GM18502 (cell line): ENCODE results near the gene MGME1.

Experiments
- ATAC-seq: cut with Tn5 transposase; IDR thresholded peaks from one replicate; pipeline ENCODE4 v1.9.1; 2021; ENCODE audit warnings: mild to moderate bottlenecking; ENCODE audit not compliant: unreplicated experiment, poor library complexity

MGME1 gene

GRCh38 chr20:17940224-17940971 lies 28.4 kb upstream of the MGME1 start:
- no peak for ATAC-seq

GRCh38 chr20:17941087-17941825 lies 27.6 kb upstream of the MGME1 start:
- no peak for ATAC-seq

- ATAC-seq, result no peak
Measured at GRCh38 chr20:17941826-17942196, 27.0 kb upstream of the MGME1 start.

- peak; percentile 77 for ATAC-seq
Measured at GRCh38 chr20:17943343-17943742, 25.5 kb upstream of the MGME1 start.

- no peak for ATAC-seq
Measured at GRCh38 chr20:17944854-17945474, 23.9 kb upstream of the MGME1 start.

DNA sequence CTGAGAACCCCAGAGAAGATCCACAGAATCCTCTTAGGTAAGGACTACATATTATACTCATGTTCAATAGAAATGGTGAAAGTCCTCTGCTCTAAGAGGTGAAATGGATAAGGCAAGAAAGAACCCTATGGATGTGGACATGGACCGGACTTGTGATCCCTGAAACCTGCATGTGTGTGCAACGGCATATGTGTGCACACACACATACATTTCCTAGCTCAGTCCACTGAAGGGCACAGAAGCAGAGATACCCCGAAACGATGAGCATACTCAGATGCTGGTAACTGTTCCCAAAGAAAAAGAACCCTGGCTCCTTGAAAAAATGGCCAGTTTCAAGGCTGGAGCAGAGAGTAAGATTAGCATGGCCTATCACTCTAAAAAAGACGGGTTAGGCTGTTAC lies 22.8 kb upstream of the MGME1 start:
- ATAC-seq, result no peak

GRCh38 chr20:17946572-17947473 lies 22.0 kb upstream of the MGME1 start:
- ATAC-seq, result no peak

GRCh38 chr20:17947474-17947815 lies 21.4 kb upstream of the MGME1 start:
- no peak for ATAC-seq

DNA sequence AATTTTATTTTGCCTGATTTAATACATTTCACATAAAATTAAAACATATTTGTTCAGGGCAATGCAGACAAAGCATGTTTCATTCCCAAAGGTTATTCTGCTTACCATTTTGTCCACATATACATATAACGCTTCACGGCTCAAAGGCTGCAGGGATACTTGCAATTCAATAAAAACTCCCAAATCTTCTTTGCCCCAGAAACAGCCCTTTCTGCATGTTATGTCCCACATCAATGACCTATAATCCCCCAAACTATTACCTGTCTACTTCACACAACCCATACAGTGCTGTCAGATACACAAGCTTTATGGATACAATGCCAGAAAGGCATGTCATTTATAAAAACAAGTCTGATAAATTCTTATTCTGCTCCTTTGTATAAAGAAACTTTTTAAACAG lies 20.4 kb upstream of the MGME1 start:
- no peak for ATAC-seq

DNA sequence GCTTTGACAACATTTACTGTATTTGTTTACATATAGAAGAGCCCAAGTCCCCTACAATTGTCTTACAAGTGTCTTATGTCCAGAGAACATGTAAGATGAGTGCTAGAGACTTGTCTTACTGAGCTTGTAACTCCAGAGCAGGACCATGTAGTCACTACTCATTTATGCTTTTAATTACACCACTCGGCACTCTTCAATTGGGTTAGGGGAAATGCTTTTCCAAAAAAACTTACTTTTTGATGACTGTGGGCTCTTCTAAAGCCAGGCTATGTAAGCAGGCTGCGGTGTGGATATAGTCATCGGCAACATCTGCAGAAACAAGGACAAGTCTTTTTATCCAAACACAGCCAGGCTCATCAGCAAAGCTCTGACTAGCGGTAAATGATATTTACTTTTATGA lies 18.9 kb upstream of the MGME1 start:
- no peak for ATAC-seq

GRCh38 chr20:17950670-17951069 lies 18.1 kb upstream of the MGME1 start:
- ATAC-seq, result no peak

- no peak for ATAC-seq
Measured at GRCh38 chr20:17951323-17951722, 17.5 kb upstream of the MGME1 start.

DNA sequence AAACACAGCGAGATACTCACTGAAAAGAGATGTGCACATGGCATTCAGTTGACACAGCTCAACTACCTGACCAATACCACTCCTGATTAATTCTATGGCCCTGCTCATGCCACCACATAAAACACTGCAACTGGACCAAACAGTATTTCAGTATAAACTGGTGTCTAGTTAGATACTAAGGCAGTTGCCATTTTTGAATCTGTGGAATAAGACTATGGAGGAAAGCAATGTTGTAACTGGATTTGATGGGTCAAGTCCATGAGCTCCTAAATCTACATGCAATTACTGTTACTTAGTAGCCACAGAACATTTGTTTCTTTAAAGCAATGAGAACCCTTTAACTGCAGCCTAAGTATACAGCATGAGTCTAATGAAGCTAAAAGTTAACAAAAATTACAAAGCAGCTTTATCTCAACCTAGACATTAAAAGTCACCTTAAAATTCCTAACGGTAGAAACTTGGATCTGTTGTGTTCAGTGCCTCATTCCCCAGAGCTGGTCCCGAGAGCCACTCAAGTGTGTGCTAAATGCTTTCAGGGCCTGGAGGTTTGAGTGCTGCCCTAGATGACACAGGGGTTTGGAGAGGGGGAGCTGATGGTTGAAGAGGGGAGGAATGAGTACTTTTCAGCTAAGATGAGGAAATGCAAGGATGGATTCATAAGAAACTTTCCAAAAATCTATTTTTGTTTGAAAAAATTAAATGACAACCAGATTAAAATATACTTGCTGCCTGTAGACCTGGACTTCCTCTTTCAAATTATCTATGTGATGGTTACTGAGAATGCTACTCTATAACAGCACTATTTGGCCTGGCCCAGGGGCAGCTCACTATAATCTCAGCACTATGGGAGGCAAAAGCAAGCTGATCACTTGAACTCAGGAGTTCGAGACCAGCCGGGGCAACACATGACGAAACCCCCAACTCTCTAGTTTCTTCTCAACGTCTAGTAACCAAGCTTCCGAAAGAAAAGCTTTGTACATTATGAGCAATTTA lies 15.8 kb upstream of the MGME1 start:
- no peak for ATAC-seq

DNA sequence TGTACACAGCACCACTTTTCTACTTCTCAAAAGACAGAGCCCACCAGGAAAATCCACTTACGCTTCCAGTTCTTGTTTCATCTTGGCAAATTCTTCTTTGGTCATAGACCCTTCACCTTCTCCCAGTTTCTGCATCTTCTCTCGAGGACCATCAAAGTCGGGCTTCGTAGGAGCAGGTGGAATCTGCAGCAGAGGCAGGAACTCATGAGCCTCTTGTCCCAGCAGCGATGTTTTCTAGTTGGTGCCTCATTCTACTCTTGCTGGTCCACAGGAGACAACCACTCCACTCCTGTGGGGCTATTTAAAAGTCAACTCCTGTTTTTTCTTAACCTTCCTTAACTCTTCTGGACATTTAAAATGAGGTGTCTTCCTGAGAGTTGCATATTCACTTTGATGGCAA lies 14.9 kb upstream of the MGME1 start:
- no peak for ATAC-seq

DNA sequence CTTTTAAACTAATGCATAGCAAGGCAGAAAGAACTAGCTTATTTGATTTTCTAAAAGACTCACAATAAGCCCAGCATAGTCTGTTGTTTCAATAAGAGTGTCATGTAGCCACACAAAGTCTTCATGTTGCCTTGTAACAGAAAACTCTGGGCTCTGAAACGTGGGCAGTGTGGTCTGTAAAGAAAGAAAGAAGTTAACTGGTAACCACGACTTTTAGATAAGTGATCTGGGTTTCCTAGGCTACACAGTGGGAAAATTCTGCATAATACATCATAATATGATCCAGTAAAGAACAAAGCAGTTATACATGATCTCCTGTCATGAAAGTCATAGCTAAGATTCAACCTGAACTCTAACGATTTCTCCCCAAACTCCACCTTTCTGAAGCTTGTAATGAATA lies 13.5 kb upstream of the MGME1 start:
- no peak for ATAC-seq

- ATAC-seq, result no peak
Measured at GRCh38 chr20:17956099-17956685, 12.6 kb upstream of the MGME1 start.

DNA sequence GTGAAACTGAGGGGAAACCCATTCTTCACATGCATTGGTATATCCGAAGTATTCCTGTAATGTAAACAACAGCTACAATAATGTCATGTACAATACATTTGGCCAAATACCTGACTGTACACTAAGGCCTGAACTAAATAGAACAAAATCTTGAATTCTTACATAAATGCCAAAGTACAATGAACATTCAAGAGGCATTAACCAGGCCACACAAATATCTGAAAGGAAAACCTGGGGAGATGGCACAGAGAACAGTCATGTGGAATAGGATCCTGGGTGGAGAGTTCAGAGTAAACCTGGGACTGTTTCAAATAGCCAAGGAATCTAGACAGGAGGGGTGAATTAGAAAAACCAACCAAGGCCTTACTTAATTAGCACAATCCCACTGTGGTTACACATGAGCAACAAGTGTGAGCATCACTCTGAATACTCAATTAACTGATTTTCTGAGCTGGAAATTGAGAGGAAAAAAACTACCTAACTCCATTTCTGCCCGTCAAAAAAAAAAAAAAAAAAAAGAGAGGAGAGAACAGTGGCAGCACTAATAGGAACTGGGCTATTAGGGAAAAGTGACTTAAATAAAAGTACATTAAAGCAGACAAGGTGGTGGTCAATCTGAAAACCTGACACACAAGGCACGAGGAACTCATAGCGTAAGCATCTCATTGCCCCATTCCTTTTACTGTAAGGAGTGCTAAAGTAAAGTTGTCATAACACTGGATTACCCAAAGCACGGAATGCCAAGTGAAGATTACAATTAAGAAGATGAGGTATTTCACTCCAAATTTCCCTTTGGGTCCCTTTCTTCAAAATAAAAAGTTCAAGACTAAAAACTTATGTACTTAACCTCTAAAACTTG lies 11.1 kb upstream of the MGME1 start:
- ATAC-seq, result no peak
